ENCODE data around the gene AMOTL2. TPM values are rescaled to one million over a fixed set of nuclear protein-coding genes. Genes with fewer than 3 reads are reported as not detected.

The AMOTL2 gene
- total and polyA plus RNA-seq, 9 of the 15 experiments (the other 6 are each of a cell fraction or from before 2014, with no cell fraction given), result 0.12 to 0.31 TPM; not detected in 7

- no peak for TF ChIP-seq TSC22D4 (tag; IDR thresholded peaks at IDR 0.05)
Observed at GRCh38 chr3:134372396-134373270, 1.6 kb downstream of the AMOTL2 start (continued).

- Histone ChIP-seq H3K9ac (ENCODE audit: insufficient read depth in 1 of 2, low read depth in 2 of 2, low read length in 2 of 2) (no peak overlapping the region), H3K4me3 (no peak overlapping the region), H3K27me3 (ENCODE audit: control insufficient read depth in 2 of 2, insufficient read depth in 2 of 2, low read length in 2 of 2) (peaks cover 0 to 51% of the 10 kb centered on the region in 2 experiments; a peak in 2 of 5 replicates), H3K36me3 (ENCODE audit: control insufficient read depth, insufficient read depth, low read length) (no peaks in the 10 kb centered on the region), H3K27ac (ENCODE audit: extremely low read depth, low read depth, low read length) (no peak overlapping the region), H4K20me1 (replicated peaks; ENCODE audit: control insufficient read depth, insufficient read depth, low read length) (no peaks in the 10 kb centered on the region; the same call in none of the 2 replicates), H2AFZ (ENCODE audit: low read depth, low read length) (no peak overlapping the region), H3K79me2 (ENCODE audit: control insufficient read depth, insufficient read depth, low read length) (no peaks in the 10 kb centered on the region), H3K4me1 (replicated peaks in 1 of 2; ENCODE audit: control insufficient read depth in 2 of 2, insufficient read depth in 2 of 2, low read length in 2 of 2) (peaks cover 0 to 9% of the 10 kb centered on the region in 2 experiments; a peak in 2 of 5 replicates), H3K9me1 (ENCODE audit: control insufficient read depth, insufficient read depth, low read length) (no peaks in the 10 kb centered on the region), H3K9me3 (replicated peaks; ENCODE audit: control insufficient read depth, insufficient read depth, low read depth, low read length) (no peaks in the 10 kb centered on the region), H3K4me2 (ENCODE audit: insufficient read depth, low read length) (no peak overlapping the region)
- ChIA-PET CTCF (ENCODE audit: low intra/inter-chr PET ratio) (no interaction called here), POLR2A (no interaction called here)
- no TSS peak for BruUV-seq (replicated peaks)
- TF ChIP-seq ZBTB2 (IDR thresholded peaks at IDR 0.05) (no peak), KAT8 (IDR thresholded peaks at IDR 0.05; ENCODE audit: low read depth) (no peak), EZH2 (IDR thresholded peaks at IDR 0.05; ENCODE audit: borderline replicate concordance, low read depth, low read length) (no peak), ETS2 (tag; IDR thresholded peaks at IDR 0.05; ENCODE audit: borderline replicate concordance, poor library complexity, severe bottlenecking) (no peak)
- 9% methylated on average over 7 of the region's 7 CpGs for WGBS (ENCODE audit: insufficient coverage, low coverage, missing lambda C conversion rate)
- no peak for FAIRE-seq
- no peak for ATAC-seq
- DNase-seq (ENCODE audit: extremely low read depth in 1 of 4, low spot score in 3 of 4), result no peak
- in situ Hi-C loops (cut with MboI) (no loop called here), intact Hi-C loops (cut with micrococcal nuclease) (no loop called here)
Observed at GRCh38 chr3:134371542-134372324, 2.5 kb downstream of the AMOTL2 start.

Measured in K562 (cell line).